WTC11 (cell line): ENCODE data around the gene IFIT1. TPM values are rescaled to one million over a fixed set of nuclear protein-coding genes. Genes with fewer than 3 reads are reported as not detected.

Experiments
- ATAC-seq: fragments of 200-7000 bp; cut with Tn5 transposase; 2 replicates; pipeline ENCODE4 v1.10.0; 2021; ENCODE audit warnings: mild to moderate bottlenecking, moderate library complexity
- CTCF ChIA-PET: fragments of 300-600 bp; sonication (Branson Sonifier 250); formaldehyde crosslinking; loops from one replicate; lab custom pipeline; 2021; ENCODE audit warnings: antibody characterized with exemption; lab: Charles Lee
- POLR2A ChIA-PET: fragments of 350-600 bp; sonication (Branson Sonifier 250); formaldehyde crosslinking; loops from one replicate; lab custom pipeline; 2021; ENCODE audit warnings: antibody characterized with exemption; lab: Charles Lee
- DNase-seq: peaks from one replicate; pipeline ENCODE4 v3.0.0; 2021; ENCODE audit warnings: low spot score
- H3K27ac Mint-ChIP-seq: 2 replicates; pipeline ENCODE4 v1.8.0; 2021; ENCODE audit warnings: mixed read lengths
- H3K27me3 Mint-ChIP-seq: 2 replicates; pipeline ENCODE4 v1.8.0; 2021; ENCODE audit warnings: low read depth, mild to moderate bottlenecking, moderate library complexity, mixed read lengths
- H3K36me3 Mint-ChIP-seq: 2 replicates; pipeline ENCODE4 v1.8.0; 2021; ENCODE audit warnings: mixed read lengths
- H3K4me1 Mint-ChIP-seq: 2 replicates; pipeline ENCODE4 v1.8.0; 2022; ENCODE audit warnings: mixed read lengths
- H3K4me3 Mint-ChIP-seq: 2 replicates; pipeline ENCODE4 v1.8.0; 2021; ENCODE audit warnings: mild to moderate bottlenecking, moderate library complexity, mixed read lengths
- H3K9me3 Mint-ChIP-seq: 2 replicates; pipeline ENCODE4 v1.8.0; 2021; ENCODE audit warnings: mixed read lengths
- ATF1 ChIP-seq: sonication (generic); formaldehyde crosslinking; IDR thresholded peaks from 2 replicates; pipeline ENCODE4 v1.8.1; 2023; ENCODE audit warnings: mild to moderate bottlenecking, moderate library complexity, missing genetic modification reagents
- ATF2 ChIP-seq: sonication (generic); formaldehyde crosslinking; IDR thresholded peaks from 2 replicates; pipeline ENCODE4 v1.8.1; 2022; ENCODE audit warnings: low read depth, missing genetic modification reagents, borderline replicate concordance
- ERG ChIP-seq: fragments of 250-450 bp; sonication (Bioruptor Pico); IDR thresholded peaks from 2 replicates; pipeline ENCODE4 v1.8.0; 2021; ENCODE audit warnings: mild to moderate bottlenecking
- FOXP4 ChIP-seq: sonication (generic); formaldehyde crosslinking; IDR thresholded peaks from 2 replicates; pipeline ENCODE4 v1.8.0; 2022; ENCODE audit warnings: mild to moderate bottlenecking, missing genetic modification reagents
- GTF2I ChIP-seq: fragments of 250-450 bp; sonication (Bioruptor Pico); conservative IDR thresholded peaks from 2 replicates; pipeline ENCODE4 v1.4.0; 2021; ENCODE audit warnings: mild to moderate bottlenecking
- KAT7 ChIP-seq: sonication (generic); formaldehyde crosslinking; IDR thresholded peaks from 2 replicates; pipeline ENCODE4 v1.8.1; 2023; ENCODE audit warnings: missing genetic modification reagents, mild to moderate bottlenecking, borderline replicate concordance
- MYBL2 ChIP-seq: sonication (generic); formaldehyde crosslinking; IDR thresholded peaks from 2 replicates; pipeline ENCODE4 v1.8.1; 2023; ENCODE audit warnings: mild to moderate bottlenecking, moderate library complexity, missing genetic modification reagents
- NFYB ChIP-seq: sonication (generic); formaldehyde crosslinking; conservative IDR thresholded peaks from 2 replicates; pipeline ENCODE4 v1.8.0; 2022; ENCODE audit warnings: low read depth, missing genetic modification reagents
- PRDM15 ChIP-seq: sonication (generic); formaldehyde crosslinking; IDR thresholded peaks from 2 replicates; pipeline ENCODE4 v1.8.0; 2022; ENCODE audit warnings: missing genetic modification reagents
- PRRX2 ChIP-seq: fragments of 250-450 bp; sonication (Bioruptor Pico); IDR thresholded peaks from 2 replicates; pipeline ENCODE4 v1.8.0; 2021; ENCODE audit warnings: mild to moderate bottlenecking
- SMAD4 ChIP-seq: sonication (generic); formaldehyde crosslinking; IDR thresholded peaks from 2 replicates; pipeline ENCODE4 v1.8.0; 2022; ENCODE audit warnings: mild to moderate bottlenecking, missing genetic modification reagents
- TEAD4 ChIP-seq: sonication (generic); formaldehyde crosslinking; IDR thresholded peaks from 2 replicates; pipeline ENCODE4 v1.8.0; 2022; ENCODE audit warnings: mild to moderate bottlenecking, missing genetic modification reagents
- ZNF532 ChIP-seq: fragments of 250-450 bp; sonication (Bioruptor Pico); IDR thresholded peaks from 2 replicates; pipeline ENCODE4 v1.9.0; 2021; ENCODE audit warnings: mild to moderate bottlenecking, borderline replicate concordance
- total RNA-seq: library from RNA; stranded (reverse); gene quantifications from 3 replicates; pipeline ENCODE4 v1.2.3, GENCODE V29; 2021
- TF ChIP-seq, protein P1 (sequence below): sonication (generic); formaldehyde crosslinking; IDR thresholded peaks from 2 replicates; pipeline ENCODE4 v1.8.1; 2023; ENCODE audit warnings: mild to moderate bottlenecking, missing genetic modification reagents

Gene IFIT1
- total RNA-seq, 1 experiment from 2014 or later, result 1.5 TPM

DNA sequence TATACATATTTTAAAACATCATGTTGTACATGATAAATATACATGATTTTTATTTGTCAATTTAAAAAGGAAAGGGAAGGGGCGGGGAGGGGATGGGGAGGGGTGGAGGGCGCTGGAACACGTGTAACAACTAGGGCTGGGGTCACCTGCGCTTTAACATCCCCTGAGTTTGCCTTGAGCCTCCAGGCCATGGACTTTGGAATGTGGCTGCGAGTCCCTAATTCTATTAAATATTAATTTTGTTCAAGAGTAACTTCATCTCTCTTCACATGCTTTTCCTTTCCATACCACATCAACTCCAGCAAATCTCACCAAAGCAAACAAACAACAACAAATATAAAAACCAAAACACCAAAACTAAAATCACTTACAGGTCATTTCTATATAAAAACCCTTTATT lies 32.6 kb downstream of the IFIT1 start:
- ChIA-PET POLR2A (no interaction called here), CTCF (interaction anchor here (1.6 kb wide), 1 partner anchor 137 kb away, joined by 4 read pairs; no protein-coding TSS in a partner anchor)
- Mint-ChIP-seq H3K36me3 (no peaks in the 10 kb centered on the region), H3K27ac (no peak overlapping the region), H3K4me3 (no peak overlapping the region), H3K9me3 (no peaks in the 10 kb centered on the region), H3K27me3 (no peaks in the 10 kb centered on the region), H3K4me1 (peaks cover 47% of the 10 kb centered on the region)
- ATAC-seq (no peak), DNase-seq (no peak)
- TF ChIP-seq ZNF532 (no peak), MYBL2 (CRISPR knock-in tag) (no peak), ERG (CRISPR knock-in tag) (no peak), ATF1 (CRISPR knock-in tag) (no peak), GTF2I (CRISPR knock-in tag) (no peak), ATF2 (CRISPR knock-in tag) (no peak), FOXP4 (CRISPR knock-in tag) (no peak), KAT7 (CRISPR knock-in tag) (no peak), TEAD4 (no peak), PRRX2 (CRISPR knock-in tag) (no peak), SMAD4 (no peak), NFYB (CRISPR knock-in tag) (no peak), PRDM15 (CRISPR knock-in tag) (no peak)
- TF ChIP-seq, protein P1, sequence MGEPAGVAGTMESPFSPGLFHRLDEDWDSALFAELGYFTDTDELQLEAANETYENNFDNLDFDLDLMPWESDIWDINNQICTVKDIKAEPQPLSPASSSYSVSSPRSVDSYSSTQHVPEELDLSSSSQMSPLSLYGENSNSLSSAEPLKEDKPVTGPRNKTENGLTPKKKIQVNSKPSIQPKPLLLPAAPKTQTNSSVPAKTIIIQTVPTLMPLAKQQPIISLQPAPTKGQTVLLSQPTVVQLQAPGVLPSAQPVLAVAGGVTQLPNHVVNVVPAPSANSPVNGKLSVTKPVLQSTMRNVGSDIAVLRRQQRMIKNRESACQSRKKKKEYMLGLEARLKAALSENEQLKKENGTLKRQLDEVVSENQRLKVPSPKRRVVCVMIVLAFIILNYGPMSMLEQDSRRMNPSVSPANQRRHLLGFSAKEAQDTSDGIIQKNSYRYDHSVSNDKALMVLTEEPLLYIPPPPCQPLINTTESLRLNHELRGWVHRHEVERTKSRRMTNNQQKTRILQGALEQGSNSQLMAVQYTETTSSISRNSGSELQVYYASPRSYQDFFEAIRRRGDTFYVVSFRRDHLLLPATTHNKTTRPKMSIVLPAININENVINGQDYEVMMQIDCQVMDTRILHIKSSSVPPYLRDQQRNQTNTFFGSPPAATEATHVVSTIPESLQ (CRISPR knock-in tag), result no peak
